MG63 (cell line): ENCODE data around the gene NTN1. TPM values are rescaled to one million over a fixed set of nuclear protein-coding genes. Genes with fewer than 3 reads are reported as not detected.
A peak's percentile ranks its signal among the peaks of the same experiment; 100 is the strongest.

Experiments
- DNase-seq: peaks from one replicate; pipeline ENCODE4 v3.0.0-alpha.2; 2020
- H3K27me3 ChIP-seq: fragments of 250-450 bp; sonication (Bioruptor Pico); 2 replicates; pipeline ENCODE4 v1.5.1; 2020; ENCODE audit warnings: mild to moderate bottlenecking, moderate library complexity
- H3K36me3 ChIP-seq: fragments of 250-450 bp; sonication (Bioruptor Pico); 2 replicates; pipeline ENCODE4 v1.5.1; 2020; ENCODE audit warnings: mild to moderate bottlenecking, moderate library complexity
- H3K4me3 ChIP-seq: fragments of 250-450 bp; sonication (Bioruptor Pico); 2 replicates; pipeline ENCODE4 v1.5.1; 2020; ENCODE audit warnings: mild to moderate bottlenecking, moderate library complexity
- H3K9me3 ChIP-seq: fragments of 250-450 bp; sonication (Bioruptor Pico); 2 replicates; pipeline ENCODE4 v1.5.1; 2020; ENCODE audit warnings: mild to moderate bottlenecking, moderate library complexity
- total RNA-seq: library from RNA; depleted of rRNA; stranded (reverse); fragments of >200 nt; shearing (Covaris generic); gene quantifications from 2 replicates; pipeline ENCODE4 v1.2.3, GENCODE V29; 2014; ENCODE audit warnings: low replicate concordance

The NTN1 gene
- total RNA-seq, 1 experiment from 2014 or later = 0.79 TPM

- Histone ChIP-seq H3K36me3 (no peaks in the 10 kb centered on the region), H3K27me3 (no peaks in the 10 kb centered on the region), H3K4me3 (no peak overlapping the region), H3K9me3 (peaks cover 14% of the 10 kb centered on the region)
- DNase-seq = peak; percentile 78
These were observed 31.6 kb downstream of the NTN1 start for GRCh38 chr17:9052921-9053320.

GRCh38 chr17:9053406-9053805 lies 32.1 kb downstream of the NTN1 start:
- H3K27me3 ChIP-seq = no peaks in the 10 kb centered on the region
- DNase-seq = no peak
- H3K9me3 ChIP-seq = peaks cover 10% of the 10 kb centered on the region
- no peaks in the 10 kb centered on the region for H3K36me3 ChIP-seq
- H3K4me3 ChIP-seq = no peak overlapping the region

- no peaks in the 10 kb centered on the region for H3K36me3 ChIP-seq
- DNase-seq = no peak
- H3K4me3 ChIP-seq = no peak overlapping the region
- no peaks in the 10 kb centered on the region for H3K27me3 ChIP-seq
- 0 out of 2 replicates have a peak, but pooled peaks cover 3% of the 10 kb centered on the region for H3K9me3 ChIP-seq
These were observed 33.0 kb downstream of the NTN1 start for GRCh38 chr17:9054126-9054975.

- Histone ChIP-seq H3K4me3 (no peak overlapping the region), H3K36me3 (no peaks in the 10 kb centered on the region), H3K27me3 (no peaks in the 10 kb centered on the region), H3K9me3 (no peaks in the 10 kb centered on the region)
- no peak for DNase-seq
These were observed 34.0 kb downstream of the NTN1 start for GRCh38 chr17:9055281-9055680.

GRCh38 chr17:9056566-9056965 lies 35.3 kb downstream of the NTN1 start:
- H3K36me3 ChIP-seq = no peaks in the 10 kb centered on the region
- H3K9me3 ChIP-seq = no peaks in the 10 kb centered on the region
- no peaks in the 10 kb centered on the region for H3K27me3 ChIP-seq
- no peak overlapping the region for H3K4me3 ChIP-seq
- DNase-seq = no peak

- Histone ChIP-seq H3K27me3 (no peaks in the 10 kb centered on the region; the same call in 1 of the 2 replicates), H3K36me3 (no peaks in the 10 kb centered on the region), H3K4me3 (no peak overlapping the region), H3K9me3 (no peaks in the 10 kb centered on the region)
- no peak for DNase-seq
These were observed 36.0 kb downstream of the NTN1 start for GRCh38 chr17:9057310-9057709.

GRCh38 chr17:9062399-9062902 lies 41.1 kb downstream of the NTN1 start:
- Histone ChIP-seq H3K36me3 (no peaks in the 10 kb centered on the region), H3K9me3 (no peaks in the 10 kb centered on the region; the same call in 1 of the 2 replicates), H3K4me3 (no peak overlapping the region), H3K27me3 (peaks cover 2% of the 10 kb centered on the region)
- DNase-seq = no peak

DNA sequence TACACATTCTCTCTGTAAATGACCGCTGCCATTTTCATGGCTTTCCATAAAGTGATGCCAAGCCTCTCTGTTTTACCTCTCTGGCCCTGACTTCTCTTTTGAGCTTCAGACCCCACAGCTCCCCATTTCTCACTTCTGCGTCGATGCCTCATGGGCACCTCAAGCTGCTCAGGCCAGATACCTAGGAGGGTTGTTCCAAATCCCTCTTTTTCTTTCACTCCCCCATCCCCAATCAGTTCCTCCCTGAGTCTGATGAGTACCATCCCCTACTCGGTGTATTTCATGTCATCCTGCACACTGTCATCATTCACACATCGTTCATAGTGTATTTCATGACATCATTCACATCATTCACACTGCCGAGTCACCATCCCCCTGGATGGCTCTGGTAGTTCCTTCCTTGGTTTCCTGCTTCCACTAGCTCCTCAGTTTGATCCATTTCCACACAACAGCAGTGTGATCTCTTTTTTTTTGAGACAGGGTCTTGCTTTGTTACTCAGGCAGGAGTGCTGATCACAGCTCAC lies 43.1 kb downstream of the NTN1 start:
- Histone ChIP-seq H3K36me3 (no peaks in the 10 kb centered on the region), H3K27me3 (peaks cover 2% of the 10 kb centered on the region), H3K9me3 (no peaks in the 10 kb centered on the region; the same call in 1 of the 2 replicates), H3K4me3 (no peak overlapping the region)
- DNase-seq = no peak

DNA sequence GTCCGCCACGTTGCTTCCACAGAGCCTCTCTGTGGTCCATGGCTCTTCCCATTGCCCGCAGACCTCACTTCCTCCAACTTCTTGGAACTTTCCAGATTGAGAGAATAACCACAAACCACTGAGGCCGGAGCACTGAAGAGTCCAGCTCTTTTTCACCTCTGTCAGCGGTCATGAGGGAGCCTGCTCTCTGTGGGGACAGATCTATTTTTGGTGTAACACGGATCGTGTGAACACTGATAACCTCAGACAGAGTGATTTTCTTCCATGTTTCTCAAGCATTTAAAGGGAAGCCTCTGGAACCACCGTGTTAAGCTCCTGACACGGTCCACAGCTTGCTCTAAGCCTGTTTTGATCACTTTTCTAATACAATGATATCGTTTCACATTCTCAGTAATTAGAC lies 49.7 kb downstream of the NTN1 start:
- no peak for DNase-seq
- H3K4me3 ChIP-seq = no peak overlapping the region
- no peaks in the 10 kb centered on the region for H3K36me3 ChIP-seq
- H3K27me3 ChIP-seq = peaks cover 4% of the 10 kb centered on the region; the same call in 1 of the 2 replicates
- H3K9me3 ChIP-seq = no peaks in the 10 kb centered on the region

- no peak overlapping the region for H3K4me3 ChIP-seq
- no peaks in the 10 kb centered on the region for H3K36me3 ChIP-seq
- H3K27me3 ChIP-seq = peaks cover 4% of the 10 kb centered on the region; the same call in 1 of the 2 replicates
- no peak for DNase-seq
- no peaks in the 10 kb centered on the region for H3K9me3 ChIP-seq
These were observed 50.6 kb downstream of the NTN1 start for GRCh38 chr17:9071811-9072498.

DNA sequence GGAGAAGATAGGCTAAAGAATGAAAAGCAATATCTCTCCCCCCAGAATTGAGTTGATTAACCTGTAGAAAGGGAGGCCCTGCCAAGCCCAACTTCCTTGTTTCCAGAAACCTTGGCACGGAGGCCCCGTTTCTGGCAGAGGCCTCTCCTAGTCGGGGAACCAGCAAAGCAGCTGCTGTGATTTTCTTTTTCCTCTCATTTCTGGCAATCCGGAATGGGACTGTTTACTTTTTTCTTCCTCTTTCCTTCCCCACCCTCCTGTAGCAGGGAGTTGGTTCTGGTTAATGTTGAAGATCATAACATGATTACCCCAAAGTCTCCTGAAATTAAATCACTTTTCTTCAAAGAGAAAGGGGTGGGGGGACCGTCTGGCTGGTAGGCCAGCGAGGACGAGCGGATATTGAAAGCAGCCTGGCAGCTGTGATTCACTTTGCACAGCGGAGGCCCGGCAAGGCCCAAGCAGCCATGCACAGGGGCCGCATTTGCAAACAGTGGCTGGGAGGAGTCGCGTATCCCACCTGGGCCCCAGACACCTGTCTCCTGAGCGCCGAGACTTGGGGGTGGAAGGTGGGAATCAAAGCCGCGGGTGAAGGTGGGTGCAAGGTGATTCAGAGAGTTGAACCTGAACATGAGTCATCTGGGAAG lies 51.5 kb downstream of the NTN1 start:
- Histone ChIP-seq H3K9me3 (no peaks in the 10 kb centered on the region), H3K4me3 (no peak overlapping the region)

GRCh38 chr17:9074131-9074530 lies 52.8 kb downstream of the NTN1 start:
- peak; percentile 66 for DNase-seq

More for the DNA sequence above, 51.5 kb downstream of the NTN1 start:
- Histone ChIP-seq H3K36me3 (no peaks in the 10 kb centered on the region), H3K27me3 (peaks cover 4% of the 10 kb centered on the region; the same call in 1 of the 2 replicates)
- peak; percentile 80 for DNase-seq

DNA sequence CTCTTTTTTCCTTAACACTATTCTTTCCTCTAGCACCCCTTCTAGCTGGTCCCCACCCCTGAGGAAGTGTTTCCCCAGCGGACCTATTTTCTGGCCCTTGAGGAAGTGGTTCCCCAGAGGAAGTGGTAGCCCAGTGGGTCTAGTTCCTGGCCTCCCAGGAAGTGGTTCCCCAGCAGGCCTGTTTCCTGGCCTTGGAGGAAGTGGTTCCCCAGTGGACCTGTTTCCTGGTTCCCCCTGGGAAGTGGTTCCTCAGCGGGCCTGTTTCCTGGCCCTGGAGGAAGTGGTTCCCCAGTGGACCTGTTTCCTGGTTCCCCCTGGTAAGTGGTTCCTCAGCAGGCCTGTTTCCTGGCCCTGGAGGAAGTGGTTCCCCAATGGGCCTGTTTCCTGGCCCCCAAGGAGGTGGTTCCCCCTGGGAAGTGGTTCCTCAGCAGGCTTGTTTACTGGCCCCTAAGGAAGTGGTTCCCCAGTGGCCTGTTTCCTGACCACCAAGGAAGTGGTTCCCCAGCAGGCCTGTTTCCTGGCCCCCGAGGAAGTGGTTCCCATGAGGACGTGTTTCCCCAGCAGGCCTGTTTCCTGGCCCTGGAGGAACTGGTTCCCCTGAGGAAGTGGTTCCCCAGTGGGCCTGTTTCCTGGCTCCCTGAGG lies 58.3 kb downstream of the NTN1 start:
- Histone ChIP-seq H3K4me3 (no peak overlapping the region), H3K9me3 (no peaks in the 10 kb centered on the region), H3K36me3 (no peaks in the 10 kb centered on the region), H3K27me3 (peaks cover 6% of the 10 kb centered on the region; the same call in 1 of the 2 replicates)
- DNase-seq = no peak

More at GRCh38 chr17:9074131-9074530, 52.8 kb downstream of the NTN1 start:
- H3K36me3 ChIP-seq = no peaks in the 10 kb centered on the region
- H3K4me3 ChIP-seq = no peak overlapping the region
- H3K9me3 ChIP-seq = no peaks in the 10 kb centered on the region
- peaks cover 4% of the 10 kb centered on the region; the same call in 1 of the 2 replicates for H3K27me3 ChIP-seq

- no peaks in the 10 kb centered on the region for H3K36me3 ChIP-seq
- no peaks in the 10 kb centered on the region for H3K9me3 ChIP-seq
- no peak overlapping the region for H3K4me3 ChIP-seq
- DNase-seq = no peak
- peaks cover 6% of the 10 kb centered on the region; the same call in 1 of the 2 replicates for H3K27me3 ChIP-seq
These were observed 59.1 kb downstream of the NTN1 start for GRCh38 chr17:9080296-9080914.

GRCh38 chr17:9080983-9081382 lies 59.7 kb downstream of the NTN1 start:
- Histone ChIP-seq H3K27me3 (peaks cover 6% of the 10 kb centered on the region; the same call in 1 of the 2 replicates), H3K4me3 (no peak overlapping the region), H3K36me3 (no peaks in the 10 kb centered on the region), H3K9me3 (no peaks in the 10 kb centered on the region)
- no peak for DNase-seq

DNA sequence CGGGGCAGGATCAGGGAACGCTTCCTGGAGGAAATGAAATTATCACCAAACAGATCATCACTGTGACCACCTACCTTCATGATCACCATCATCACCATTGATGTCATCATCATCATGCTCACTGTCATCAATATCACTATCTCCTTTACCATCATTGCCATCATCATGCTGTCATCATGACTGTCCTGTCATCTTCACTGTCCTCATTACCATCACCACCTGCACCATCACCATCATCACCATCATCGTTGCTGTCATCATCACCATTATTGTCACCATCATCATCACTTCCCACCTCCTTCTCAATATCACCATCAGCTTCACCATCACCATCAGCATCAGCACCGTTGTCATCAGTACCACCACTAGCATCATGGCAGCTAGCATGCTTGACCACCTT lies 65.3 kb downstream of the NTN1 start:
- no peak overlapping the region for H3K4me3 ChIP-seq
- H3K27me3 ChIP-seq = peaks cover 6% of the 10 kb centered on the region; the same call in 1 of the 2 replicates
- DNase-seq = no peak
- no peaks in the 10 kb centered on the region for H3K36me3 ChIP-seq
- H3K9me3 ChIP-seq = no peaks in the 10 kb centered on the region
